Lung (tissue), 12 donors: Measurements from ENCODE around the gene BIVM. TPM values are rescaled to one million over a fixed set of nuclear protein-coding genes. Genes with fewer than 3 reads are reported as not detected.

Experiments used
- ATAC-seq: fragments of 200-7000 bp; cut with Tn5 transposase; one replicate; pipeline ENCODE4 v1.9.1; 2020; ENCODE audit warnings: moderate number of reproducible peaks; ENCODE audit not compliant: insufficient read depth, low FRiP score
- DNase-seq, 3 donors: peaks; one replicate each; pipeline ENCODE4 v3.0.0-alpha.2; 2013 to 2017
- H3K27ac ChIP-seq, 2 donors: one replicate each; pipeline ENCODE4 v1.5.1; 2013; ENCODE audit warnings: mild to moderate bottlenecking in 2 of 2, moderate library complexity in 2 of 2, control low read depth in 1 of 2, inconsistent platforms in 1 of 2, low read depth in 1 of 2, low read length in 1 of 2
- H3K27me3 ChIP-seq, 3 donors: one replicate each; pipeline ENCODE4 v1.5.1; 2013; ENCODE audit warnings: low read length in 2 of 3; ENCODE audit not compliant: control insufficient read depth in 3 of 3, insufficient read depth in 3 of 3
- H3K36me3 ChIP-seq, 4 donors: one replicate each; pipeline ENCODE4 v1.5.1; 2013; ENCODE audit warnings: low read length in 4 of 4, mild to moderate bottlenecking in 1 of 4, moderate library complexity in 1 of 4; ENCODE audit not compliant: control insufficient read depth in 4 of 4, insufficient read depth in 4 of 4
- H3K4me1 ChIP-seq, 5 donors: one replicate each; pipeline ENCODE4 v1.5.1; 2013; ENCODE audit warnings: low read length in 5 of 5, mild to moderate bottlenecking in 2 of 5, moderate library complexity in 1 of 5; ENCODE audit not compliant: control insufficient read depth in 5 of 5, insufficient read depth in 5 of 5
- H3K4me3 ChIP-seq: one replicate; pipeline ENCODE4 v1.5.1; 2013; ENCODE audit warnings: mild to moderate bottlenecking, control low read depth, moderate library complexity
- H3K9ac ChIP-seq, 2 donors: one replicate each; pipeline ENCODE4 v1.5.1; 2013; ENCODE audit warnings: low read length in 2 of 2, control low read depth in 1 of 2; ENCODE audit not compliant: insufficient read depth in 1 of 2
- H3K9me3 ChIP-seq, 4 donors: one replicate each; pipeline ENCODE4 v1.5.1; 2013; ENCODE audit warnings: low read length in 3 of 4, mild to moderate bottlenecking in 1 of 4, moderate library complexity in 1 of 4; ENCODE audit not compliant: control insufficient read depth in 4 of 4, insufficient read depth in 3 of 4
- WGBS, 2 donors: extraction: QIAGEN DNeasy Blood & Tissue Kit; methylation state at CpG; one replicate each; pipeline ENCODE4 v1.1.7; 2013; 5-methylcytosine and 5-hydroxymethylcytosine counted together
- polyA plus RNA-seq, 2 donors: library from polyadenylated mRNA; stranded (reverse); fragments of 200-250 nt; gene quantifications; one replicate each; pipeline ENCODE4 v1.2.1, GENCODE V29; 2013
- total RNA-seq, 2 donors: library from RNA; depleted of rRNA in 1 of 2; stranded (reverse); fragments of >200 nt in 1 of 2; gene quantifications; one replicate each; pipeline ENCODE4 v1.2.1, GENCODE V29; 2014 to 2021
- TF ChIP-seq, protein P1 (sequence below): IDR thresholded peaks from 2 replicates; pipeline ENCODE4 v1.5.1; 2012; ENCODE audit warnings: mild to moderate bottlenecking; ENCODE audit errors: control extremely low read depth, extremely low read depth
- donor health status: control.
- donor health status: control.
- donor health status: Bipolar disorder and iron deficiency.
- donor health status: healthy.
- donor health status: DM: yes; HTN: yes; CAD: no.

The BIVM gene
- total and polyA plus RNA-seq, 4 donors = 5.5 to 38.4 (median 13.1) TPM

DNA sequence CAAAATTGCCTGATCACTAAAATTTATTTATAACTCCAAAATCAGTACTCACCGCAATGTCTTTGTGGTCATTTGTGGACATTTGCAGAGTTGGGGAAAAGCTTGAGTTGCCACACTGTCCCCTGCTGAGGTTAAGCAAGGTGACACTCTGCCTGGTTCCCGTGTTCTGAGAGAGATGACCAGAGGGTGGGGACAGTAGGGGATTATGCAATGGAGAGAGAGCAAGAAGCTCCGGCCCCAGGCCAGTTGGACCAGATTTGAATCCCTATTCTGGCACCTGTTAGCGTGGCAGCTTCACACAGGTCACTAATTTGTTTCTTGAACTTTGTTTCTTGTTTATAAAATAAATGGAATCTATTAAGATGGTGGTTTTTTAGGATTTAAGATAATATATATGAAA is 64.7 kb downstream of the BIVM start:
- Histone ChIP-seq H3K36me3 (peaks cover 40 to 73% (median 58%) of the 10 kb centered on the region in 4 donors), H3K27ac (no peak overlapping the region), H3K9me3 (no peaks in the 10 kb centered on the region), H3K4me3 (no peak overlapping the region), H3K27me3 (no peaks in the 10 kb centered on the region), H3K9ac (no peak overlapping the region), H3K4me1 (no peaks in the 10 kb centered on the region)
- no peak for DNase-seq
- TF ChIP-seq, protein P1, sequence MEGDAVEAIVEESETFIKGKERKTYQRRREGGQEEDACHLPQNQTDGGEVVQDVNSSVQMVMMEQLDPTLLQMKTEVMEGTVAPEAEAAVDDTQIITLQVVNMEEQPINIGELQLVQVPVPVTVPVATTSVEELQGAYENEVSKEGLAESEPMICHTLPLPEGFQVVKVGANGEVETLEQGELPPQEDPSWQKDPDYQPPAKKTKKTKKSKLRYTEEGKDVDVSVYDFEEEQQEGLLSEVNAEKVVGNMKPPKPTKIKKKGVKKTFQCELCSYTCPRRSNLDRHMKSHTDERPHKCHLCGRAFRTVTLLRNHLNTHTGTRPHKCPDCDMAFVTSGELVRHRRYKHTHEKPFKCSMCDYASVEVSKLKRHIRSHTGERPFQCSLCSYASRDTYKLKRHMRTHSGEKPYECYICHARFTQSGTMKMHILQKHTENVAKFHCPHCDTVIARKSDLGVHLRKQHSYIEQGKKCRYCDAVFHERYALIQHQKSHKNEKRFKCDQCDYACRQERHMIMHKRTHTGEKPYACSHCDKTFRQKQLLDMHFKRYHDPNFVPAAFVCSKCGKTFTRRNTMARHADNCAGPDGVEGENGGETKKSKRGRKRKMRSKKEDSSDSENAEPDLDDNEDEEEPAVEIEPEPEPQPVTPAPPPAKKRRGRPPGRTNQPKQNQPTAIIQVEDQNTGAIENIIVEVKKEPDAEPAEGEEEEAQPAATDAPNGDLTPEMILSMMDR = no peak
- no peak for ATAC-seq
- WGBS, 2 donors = 50 to 51% methylated on average over 4 of the region's 4 CpGs

DNA sequence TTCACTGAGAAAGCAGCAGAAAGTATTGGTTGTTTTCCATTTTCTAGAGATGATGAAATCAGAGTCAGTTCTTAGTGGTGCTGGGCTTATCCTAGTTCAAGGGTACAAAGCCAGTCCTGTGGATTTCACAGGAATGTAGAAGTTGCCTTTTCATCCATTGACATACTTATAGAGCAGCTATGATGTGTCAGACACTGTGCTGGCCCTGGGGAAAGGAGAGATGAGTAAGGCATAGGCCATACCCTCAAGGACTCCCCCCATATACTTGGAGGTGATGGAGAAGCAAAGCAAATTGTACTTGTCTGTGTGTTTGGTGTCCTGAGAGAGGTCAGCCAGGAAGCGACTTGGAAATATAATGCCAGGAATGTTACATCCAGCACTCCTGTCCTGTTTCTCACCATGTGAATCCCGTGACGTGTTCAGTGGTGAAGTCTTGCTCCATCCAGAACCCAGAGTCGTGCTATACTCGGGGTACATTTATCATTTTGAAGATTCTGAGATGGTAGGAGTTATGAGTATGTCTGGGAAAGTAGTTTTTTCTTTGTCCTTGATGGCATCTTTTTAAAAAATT is 69.5 kb downstream of the BIVM start:
- ATAC-seq (no peak), DNase-seq (no peak)
- H3K9me3 ChIP-seq = no peaks in the 10 kb centered on the region
- no peak overlapping the region for H3K27ac ChIP-seq
- peaks cover 24 to 63% (median 34%) of the 10 kb centered on the region in 4 donors for H3K36me3 ChIP-seq
- 93 to 95% methylated on average over 5 of the region's 5 CpGs for WGBS, 2 donors
- TF ChIP-seq, protein P1 = no peak
- H3K9ac ChIP-seq = no peak overlapping the region
- no peaks in the 10 kb centered on the region for H3K27me3 ChIP-seq
- peaks cover 0 to 5% (median 2%) of the 10 kb centered on the region in 5 donors for H3K4me1 ChIP-seq
- H3K4me3 ChIP-seq = no peak overlapping the region

DNA sequence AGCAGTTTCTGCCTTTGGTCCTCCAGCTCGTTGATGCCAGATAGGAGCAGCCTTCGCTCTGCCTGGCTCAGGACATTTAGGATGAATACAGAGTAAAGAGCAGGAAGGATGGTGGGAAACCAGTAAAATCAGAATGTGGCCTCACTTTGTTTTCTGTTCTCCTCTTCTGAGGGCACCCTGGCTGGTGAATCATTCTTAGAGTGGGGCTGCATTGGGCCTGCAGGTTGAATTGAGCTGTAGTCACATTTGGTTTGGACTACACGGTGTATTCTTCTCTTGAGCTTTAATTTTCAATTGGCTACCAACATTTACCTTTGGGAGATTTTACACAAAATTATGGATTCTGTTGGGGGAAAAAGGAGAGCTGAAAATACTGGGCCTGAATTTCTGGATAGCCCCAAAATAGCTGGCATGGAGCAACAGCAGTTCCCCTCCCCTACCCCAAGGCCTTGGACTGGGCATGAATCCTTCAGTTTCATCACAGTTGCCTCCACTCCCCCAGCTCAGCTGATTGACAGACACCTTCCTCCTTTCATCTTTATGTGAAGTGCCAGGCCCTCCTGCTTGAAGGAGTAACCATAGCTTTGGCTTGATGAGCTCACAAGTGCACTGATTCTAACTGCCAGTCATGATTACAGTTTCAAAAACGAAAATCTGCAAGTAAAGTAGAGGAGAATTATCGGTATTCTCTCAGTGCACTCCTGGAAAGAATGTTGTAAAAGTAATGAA is 71.2 kb downstream of the BIVM start:
- Histone ChIP-seq H3K9ac (no peak overlapping the region), H3K27ac (no peak overlapping the region), H3K4me1 (peaks cover 0 to 5% (median 2%) of the 10 kb centered on the region in 5 donors), H3K27me3 (no peaks in the 10 kb centered on the region), H3K36me3 (peaks cover 20 to 59% (median 26%) of the 10 kb centered on the region in 4 donors), H3K4me3 (no peak overlapping the region), H3K9me3 (no peaks in the 10 kb centered on the region)
- TF ChIP-seq, protein P1 = no peak
- WGBS, 2 donors = 62 to 74% methylated on average over 5 of the region's 5 CpGs
- ATAC-seq = no peak
- DNase-seq = no peak
